Pancreas (tissue), 10 donors: ENCODE results near the gene GLS. TPM values are rescaled to one million over a fixed set of nuclear protein-coding genes. Genes with fewer than 3 reads are reported as not detected.

ENCODE experiments used
- ATAC-seq, 4 donors: fragments of 200-7000 bp; cut with Tn5 transposase; one replicate each; pipeline versions ENCODE4 v1.8.0 to v1.9.1; 2020; ENCODE audit warnings: mild to moderate bottlenecking in 4 of 4, moderate library complexity in 4 of 4
- DNase-seq, 6 donors: peaks; one replicate each; pipeline ENCODE4 v3.0.0-alpha.2; 2020
- FAIRE-seq: peaks from 2 replicates; lab custom pipeline; 2012; peaks lifted over from hg19 to GRCh38; lab: Jason Lieb, UNC
- H3K27ac ChIP-seq, 4 donors: fragments of 200-600 bp; sonication (generic); 1 replicate in 3 of 4; 2 replicates in 1 of 4; pipeline versions ENCODE4 v1.5.0 to v1.8.0; 2020
- H3K27me3 ChIP-seq, 4 donors: fragments of 200-600 bp; one replicate each; pipeline ENCODE4 v1.8.0; 2021
- H3K36me3 ChIP-seq, 3 donors: fragments of 200-600 bp; sonication (generic) in 1 of 3; one replicate each; pipeline versions ENCODE4 v1.5.0 to v1.8.0; 2020 to 2021
- H3K4me1 ChIP-seq, 3 donors: fragments of 200-600 bp; one replicate each; pipeline ENCODE4 v1.8.0; 2021
- H3K4me3 ChIP-seq, 4 donors: fragments of 200-600 bp; sonication (generic) in 2 of 4; one replicate each; pipeline versions ENCODE4 v1.5.0 to v1.8.0; 2020 to 2021
- H3K9me3 ChIP-seq, 4 donors: fragments of 200-600 bp; one replicate each; pipeline ENCODE4 v1.8.0; 2021
- WGBS, 2 donors: extraction: QIAGEN DNeasy Blood & Tissue Kit; methylation state at CpG; one replicate each; pipeline ENCODE4 v1.1.7; 2013; 5-methylcytosine and 5-hydroxymethylcytosine counted together
- intact Hi-C, 3 donors: fragments of 100-400 bp; cut with DNase I; formaldehyde crosslinking; loops; one replicate each; pipeline versions ENCODE4 v1.11.1 to v1.14.2; 2022
- polyA plus RNA-seq, 2 donors: library from polyadenylated mRNA; stranded (reverse); fragments of 200-250 nt; gene quantifications; one replicate each; pipeline ENCODE4 v1.2.3, GENCODE V29; 2013
- total RNA-seq, 6 donors: library from RNA; stranded (reverse); fragmentation: NEBNext Ultra II Directional in 4 of 6; extraction: Animal tissue kit (Norgen Biotek cat#: 25700) in 4 of 6; gene quantifications; one replicate each; pipeline versions ENCODE4 v1.2.1 to v1.2.4, GENCODE V29; 2021 to 2023
- TF ChIP-seq, protein P1 (sequence below), 4 donors: fragments of 200-600 bp; sonication (generic) in 3 of 4; IDR thresholded peaks; one replicate each; pipeline versions ENCODE4 v1.5.0 to v1.8.0; 2021; ENCODE audit warnings: antibody characterized with exemption in 4 of 4
- donor health status: healthy with polysubstance abuse.
- donor health status: DM: no; HTN: no; CAD: no; lungs with moderate emphysema.
- donor health status: DM: no; HTN: no; CAD: no.
- donor health status: control.
- donor health status: control.
- donor health status: Bipolar disorder and iron deficiency.
- donor health status: DM: yes; HTN: yes; CAD: no.
- donor health status: DM: no; HTN: no; CAD: no.
- donor health status: DM: no; HTN: no; CAD: no.
- donor health status: DM: yes; HTN: yes; CAD: no.

GLS gene
- total and polyA plus RNA-seq, 8 donors, result 20.5 to 84.4 (median 51.6) TPM

GRCh38 chr2:190935054-190935453 is 54.4 kb downstream of the GLS start:
- DNase-seq (no peak), FAIRE-seq (peak; percentile 81), ATAC-seq (no peak)
- Histone ChIP-seq H3K9me3 (no peaks in the 10 kb centered on the region), H3K36me3 (peaks cover 0 to 6% (median 2%) of the 10 kb centered on the region in 3 donors), H3K4me1 (peaks cover 20 to 27% (median 26%) of the 10 kb centered on the region in 3 donors), H3K4me3 (no peak overlapping the region), H3K27me3 (no peaks in the 10 kb centered on the region), H3K27ac (no peak overlapping the region)
- TF ChIP-seq, protein P1, sequence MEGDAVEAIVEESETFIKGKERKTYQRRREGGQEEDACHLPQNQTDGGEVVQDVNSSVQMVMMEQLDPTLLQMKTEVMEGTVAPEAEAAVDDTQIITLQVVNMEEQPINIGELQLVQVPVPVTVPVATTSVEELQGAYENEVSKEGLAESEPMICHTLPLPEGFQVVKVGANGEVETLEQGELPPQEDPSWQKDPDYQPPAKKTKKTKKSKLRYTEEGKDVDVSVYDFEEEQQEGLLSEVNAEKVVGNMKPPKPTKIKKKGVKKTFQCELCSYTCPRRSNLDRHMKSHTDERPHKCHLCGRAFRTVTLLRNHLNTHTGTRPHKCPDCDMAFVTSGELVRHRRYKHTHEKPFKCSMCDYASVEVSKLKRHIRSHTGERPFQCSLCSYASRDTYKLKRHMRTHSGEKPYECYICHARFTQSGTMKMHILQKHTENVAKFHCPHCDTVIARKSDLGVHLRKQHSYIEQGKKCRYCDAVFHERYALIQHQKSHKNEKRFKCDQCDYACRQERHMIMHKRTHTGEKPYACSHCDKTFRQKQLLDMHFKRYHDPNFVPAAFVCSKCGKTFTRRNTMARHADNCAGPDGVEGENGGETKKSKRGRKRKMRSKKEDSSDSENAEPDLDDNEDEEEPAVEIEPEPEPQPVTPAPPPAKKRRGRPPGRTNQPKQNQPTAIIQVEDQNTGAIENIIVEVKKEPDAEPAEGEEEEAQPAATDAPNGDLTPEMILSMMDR (IDR thresholded peaks at IDR 0.05), result no peak
- intact Hi-C loops, result no loop called here

GRCh38 chr2:190938771-190939335 is 58.2 kb downstream of the GLS start:
- no peaks in the 10 kb centered on the region for H3K9me3 ChIP-seq
- no peaks in the 10 kb centered on the region for H3K36me3 ChIP-seq
- no peaks in the 10 kb centered on the region for H3K27me3 ChIP-seq
- H3K27ac ChIP-seq, result no peak overlapping the region
- peaks cover 32 to 38% (median 33%) of the 10 kb centered on the region in 3 donors for H3K4me1 ChIP-seq
- TF ChIP-seq, protein P1 (IDR thresholded peaks at IDR 0.05), result no peak
- peak; percentile 56 for FAIRE-seq
- intact Hi-C loops, result no loop called here
- WGBS, 2 donors, result 0 to 4% methylated on average over 1 of the region's 1 CpG
- no peak for DNase-seq
- H3K4me3 ChIP-seq, result no peak overlapping the region
- ATAC-seq, result no peak

- WGBS, 2 donors, result 11 to 13% methylated on average over 1 of the region's 1 CpG
- no peak overlapping the region for H3K4me3 ChIP-seq
- ATAC-seq (peak; percentile 61 to 83 (median 72)), DNase-seq (peak in 2 of 6 donors; percentile 25 to 43), FAIRE-seq (peak; percentile 86)
- peaks cover 32 to 35% (median 33%) of the 10 kb centered on the region in 3 donors for H3K4me1 ChIP-seq
- TF ChIP-seq, protein P1 (IDR thresholded peaks at IDR 0.05), result no peak
- no peaks in the 10 kb centered on the region for H3K27me3 ChIP-seq
- peak overlapping the region in 2 of 4 donors; percentile 16 to 20 for H3K27ac ChIP-seq
- intact Hi-C loops, result no loop called here
- no peaks in the 10 kb centered on the region for H3K36me3 ChIP-seq
- H3K9me3 ChIP-seq, result no peaks in the 10 kb centered on the region
These were observed 59.8 kb downstream of the GLS start for GRCh38 chr2:190940454-190940853.

DNA sequence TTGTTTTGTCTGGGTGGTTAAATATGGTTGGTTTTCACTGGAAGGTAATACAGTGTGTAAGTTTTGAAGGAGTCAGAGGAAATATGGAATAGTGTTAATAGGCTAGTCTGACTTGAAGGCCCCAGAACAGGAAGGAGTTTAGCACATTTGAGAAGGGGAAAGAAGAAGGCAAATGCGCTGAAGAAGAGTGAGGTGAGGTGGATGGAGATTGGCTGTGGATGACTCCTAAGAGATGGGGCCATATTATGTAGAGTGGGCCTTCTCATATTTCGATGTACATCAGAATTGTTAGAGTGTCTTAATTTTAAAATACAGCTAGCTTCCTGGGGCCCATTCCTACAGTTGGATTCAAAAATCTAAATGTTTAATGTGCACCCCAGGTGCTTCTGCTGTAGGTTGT is 61.0 kb downstream of the GLS start:
- Histone ChIP-seq H3K36me3 (no peaks in the 10 kb centered on the region), H3K4me1 (peaks cover 35 to 38% (median 38%) of the 10 kb centered on the region in 3 donors), H3K9me3 (no peaks in the 10 kb centered on the region), H3K27me3 (no peaks in the 10 kb centered on the region), H3K4me3 (no peak overlapping the region), H3K27ac (no peak overlapping the region)
- FAIRE-seq (no peak), ATAC-seq (no peak), DNase-seq (no peak)
- WGBS, 2 donors, result 98% methylated on average over 2 of the region's 2 CpGs
- TF ChIP-seq, protein P1 (IDR thresholded peaks at IDR 0.05), result no peak
- intact Hi-C loops, result no loop called here

- ATAC-seq, result no peak
- no peaks in the 10 kb centered on the region for H3K36me3 ChIP-seq
These were observed 62.1 kb downstream of the GLS start for GRCh38 chr2:190942697-190943096.

More at GRCh38 chr2:190942697-190943096, 62.1 kb downstream of the GLS start:
- Histone ChIP-seq H3K4me3 (no peak overlapping the region), H3K27me3 (no peaks in the 10 kb centered on the region), H3K4me1 (peaks cover 41 to 50% (median 46%) of the 10 kb centered on the region in 3 donors), H3K27ac (no peak overlapping the region), H3K9me3 (no peaks in the 10 kb centered on the region)
- TF ChIP-seq, protein P1 (IDR thresholded peaks at IDR 0.05), result no peak
- 82 to 93% methylated on average over 2 of the region's 2 CpGs for WGBS, 2 donors
- intact Hi-C loops, result no loop called here
- DNase-seq, result no peak
- no peak for FAIRE-seq
